H9 (cell line): ENCODE results near the gene ROR1. TPM values are rescaled to one million over a fixed set of nuclear protein-coding genes. Genes with fewer than 3 reads are reported as not detected.

Experiments used
- DNase-seq: peaks from one replicate; pipeline ENCODE4 v3.0.0-alpha.2; 2017
- H2AFZ ChIP-seq: one replicate; pipeline ENCODE4 v1.6.1; 2013; ENCODE audit warnings: mild to moderate bottlenecking, low read length, control low read depth, moderate library complexity
- H2AK5ac ChIP-seq: 2 replicates; pipeline ENCODE4 v1.6.1; 2013; ENCODE audit warnings: low read length, control low read depth, mixed read lengths; ENCODE audit not compliant: insufficient read length
- H2BK120ac ChIP-seq: one replicate; pipeline ENCODE4 v1.6.1; 2013; ENCODE audit warnings: low read depth, mild to moderate bottlenecking, low read length, control low read depth, inconsistent platforms; ENCODE audit not compliant: poor library complexity, severe bottlenecking
- H2BK12ac ChIP-seq: 2 replicates; pipeline ENCODE4 v1.6.1; 2013; ENCODE audit warnings: low read length, control low read depth, mixed read lengths, low read depth; ENCODE audit not compliant: insufficient read length
- H2BK15ac ChIP-seq: 2 replicates; pipeline ENCODE4 v1.6.1; 2013; ENCODE audit warnings: low read depth, low read length, control low read depth
- H2BK20ac ChIP-seq: one replicate; pipeline ENCODE4 v1.6.1; 2013; ENCODE audit warnings: low read depth, mild to moderate bottlenecking, low read length, control low read depth, inconsistent platforms; ENCODE audit not compliant: poor library complexity, severe bottlenecking
- H2BK5ac ChIP-seq: 2 replicates; pipeline ENCODE4 v1.6.1; 2013; ENCODE audit warnings: low read length, control low read depth, mixed read lengths; ENCODE audit not compliant: insufficient read length
- H3K14ac ChIP-seq: 2 replicates; pipeline ENCODE4 v1.6.1; 2013; ENCODE audit warnings: low read length, control low read depth; ENCODE audit not compliant: insufficient read depth
- H3K18ac ChIP-seq: 2 replicates; pipeline ENCODE4 v1.6.1; 2013; ENCODE audit warnings: low read depth, mild to moderate bottlenecking, mixed read lengths, low read length, control low read depth; ENCODE audit not compliant: insufficient read length
- H3K23ac ChIP-seq: 2 replicates; pipeline ENCODE4 v1.6.1; 2013; ENCODE audit warnings: low read length, control low read depth, mixed read lengths, low read depth; ENCODE audit not compliant: insufficient read length
- H3K23me2 ChIP-seq: 2 replicates; pipeline ENCODE4 v1.6.1; 2013; ENCODE audit warnings: low read depth, mild to moderate bottlenecking, mixed read lengths, low read length, control low read depth; ENCODE audit not compliant: insufficient read length, poor library complexity, severe bottlenecking
- H3K27ac ChIP-seq: 2 replicates; pipeline ENCODE4 v1.5.1; 2013; ENCODE audit warnings: low read length, control low read depth, mixed read lengths, low read depth; ENCODE audit not compliant: insufficient read length
- H3K27me3 ChIP-seq: 2 replicates; pipeline ENCODE4 v1.6.1; 2013; ENCODE audit warnings: low read length, control low read depth, inconsistent platforms; ENCODE audit not compliant: insufficient read depth
- H3K4ac ChIP-seq: 2 replicates; pipeline ENCODE4 v1.6.1; 2013; ENCODE audit warnings: low read depth, mild to moderate bottlenecking, control low read depth, inconsistent platforms, low read length, moderate library complexity
- H3K4me1 ChIP-seq: 2 replicates; pipeline ENCODE4 v1.6.1; 2013; ENCODE audit warnings: low read length, control low read depth, inconsistent platforms; ENCODE audit not compliant: insufficient read depth
- H3K4me2 ChIP-seq: 2 replicates; pipeline ENCODE4 v1.6.1; 2013; ENCODE audit warnings: low read length, control low read depth, mixed read lengths; ENCODE audit not compliant: insufficient read length, insufficient read depth
- H3K56ac ChIP-seq: 2 replicates; pipeline ENCODE4 v1.6.1; 2013; ENCODE audit warnings: low read depth, mild to moderate bottlenecking, mixed read lengths, low read length, control low read depth; ENCODE audit not compliant: insufficient read length
- H3K79me1 ChIP-seq: 2 replicates; pipeline ENCODE4 v1.6.1; 2013; ENCODE audit warnings: low read depth, mild to moderate bottlenecking, moderate library complexity, low read length, control low read depth, inconsistent platforms; ENCODE audit not compliant: insufficient read depth, poor library complexity, severe bottlenecking
- H3K79me2 ChIP-seq: 2 replicates; pipeline ENCODE4 v1.6.1; 2013; ENCODE audit warnings: low read length, control low read depth, inconsistent platforms; ENCODE audit not compliant: insufficient read depth
- H3K9ac ChIP-seq: 2 replicates; pipeline ENCODE4 v1.6.1; 2013; ENCODE audit warnings: low read length, control low read depth, mixed read lengths; ENCODE audit not compliant: insufficient read length; ENCODE audit errors: extremely low read depth
- H3K9me3 ChIP-seq: one replicate; pipeline ENCODE4 v1.6.1; 2013; ENCODE audit warnings: low read depth, low read length, inconsistent platforms; ENCODE audit not compliant: control insufficient read depth
- H3T11ph ChIP-seq: one replicate; pipeline ENCODE4 v1.6.1; 2013; ENCODE audit warnings: mild to moderate bottlenecking, low read length, control low read depth, inconsistent platforms
- H4K20me1 ChIP-seq: one replicate; pipeline ENCODE4 v1.6.1; 2013; ENCODE audit not compliant: control insufficient read depth, insufficient read length, insufficient read depth
- H4K5ac ChIP-seq: 2 replicates; pipeline ENCODE4 v1.6.1; 2013; ENCODE audit warnings: low read depth, mild to moderate bottlenecking, mixed read lengths, low read length, control low read depth; ENCODE audit not compliant: insufficient read length
- H4K8ac ChIP-seq: replicated peaks from 2 replicates; pipeline ENCODE4 v1.6.1; 2013; ENCODE audit warnings: low read length, control low read depth, mixed read lengths, low read depth; ENCODE audit not compliant: insufficient read length
- H4K91ac ChIP-seq: 2 replicates; pipeline ENCODE4 v1.6.1; 2013; ENCODE audit warnings: low read depth, mild to moderate bottlenecking, moderate library complexity, mixed read lengths, low read length, control low read depth; ENCODE audit not compliant: insufficient read length
- H3K27ac Mint-ChIP-seq, 3 experiments: 2 replicates in 2 of 3; 3 replicates in 1 of 3; pipeline ENCODE4 v1.8.0; 2020 to 2021; ENCODE audit warnings: mixed read lengths in 3 of 3, mild to moderate bottlenecking in 1 of 3, moderate library complexity in 1 of 3
- H3K27me3 Mint-ChIP-seq: 2 replicates; pipeline ENCODE4 v1.8.0; 2021; ENCODE audit warnings: low read depth, mild to moderate bottlenecking, moderate library complexity, mixed read lengths
- H3K36me3 Mint-ChIP-seq, 3 experiments: 2 replicates in 2 of 3; 3 replicates in 1 of 3; pipeline ENCODE4 v1.8.0; 2020 to 2021; ENCODE audit warnings: low read depth in 3 of 3, mixed read lengths in 3 of 3; ENCODE audit not compliant: insufficient read depth in 1 of 3
- H3K4me1 Mint-ChIP-seq, 2 experiments: 2 replicates each; pipeline ENCODE4 v1.8.0; 2020; ENCODE audit warnings: mixed read lengths in 2 of 2
- H3K4me3 Mint-ChIP-seq, 2 experiments: 2 replicates in 1 of 2; 3 replicates in 1 of 2; pipeline ENCODE4 v1.8.0; 2020 to 2021; ENCODE audit warnings: mild to moderate bottlenecking in 2 of 2, mixed read lengths in 2 of 2, moderate library complexity in 1 of 2
- H3K9me3 Mint-ChIP-seq, 2 experiments: 2 replicates in 1 of 2; 3 replicates in 1 of 2; pipeline ENCODE4 v1.8.0; 2020; ENCODE audit warnings: mild to moderate bottlenecking in 2 of 2, mixed read lengths in 2 of 2, moderate library complexity in 1 of 2
- WGBS: extraction: QIAGEN DNeasy Blood & Tissue Kit; methylation state at CpG from one replicate; pipeline ENCODE4 v1.1.7; 2013; ENCODE audit warnings: missing lambda C conversion rate, low lambda C conversion rate, mixed read lengths; ENCODE audit not compliant: insufficient read length; ENCODE audit errors: extremely low coverage; 5-methylcytosine and 5-hydroxymethylcytosine counted together
- total RNA-seq: library from RNA; stranded (reverse); gene quantifications from 2 replicates; pipeline ENCODE4 v1.2.1, GENCODE V29; 2021
- TF ChIP-seq, protein P1 (sequence below): fragments of 200-600 bp; sonication (generic); conservative IDR thresholded peaks from 3 replicates; pipeline ENCODE4 v1.8.0; 2021; ENCODE audit warnings: antibody characterized with exemption, mild to moderate bottlenecking

The ROR1 gene
- total RNA-seq, 1 experiment from 2014 or later: 75.9 TPM

DNA sequence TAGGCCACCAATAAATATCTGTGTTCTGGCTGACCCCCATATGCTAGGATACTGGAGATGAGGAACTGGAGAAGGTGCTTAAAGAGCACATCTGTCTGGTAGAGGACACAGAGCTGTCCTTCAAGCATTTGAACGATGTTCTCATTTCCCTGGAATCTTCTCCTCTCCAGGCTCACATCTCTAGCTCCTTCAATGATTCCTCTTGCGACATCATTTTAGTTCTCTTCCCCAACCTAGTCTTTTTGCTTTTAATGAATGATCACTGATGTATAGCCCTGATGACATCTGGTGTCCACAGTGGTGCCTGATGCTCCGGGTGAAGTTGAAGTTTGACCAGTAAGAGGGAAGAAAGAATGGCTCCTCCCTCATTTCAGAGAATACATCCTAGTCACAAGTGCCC is 348.8 kb downstream of the ROR1 start:
- no peak overlapping the region for H3K9ac ChIP-seq
- H4K5ac ChIP-seq: no peak overlapping the region
- H3K9me3 Mint-ChIP-seq: no peaks in the 10 kb centered on the region
- H4K91ac ChIP-seq: no peak overlapping the region
- H3K56ac ChIP-seq: no peak overlapping the region
- H3K27ac Mint-ChIP-seq: peak overlapping the region in 1 of 3 experiments; percentile 32; a peak in 1 of 7 replicates
- no peak overlapping the region for H3T11ph ChIP-seq
- no peak overlapping the region for H2BK120ac ChIP-seq
- no peak overlapping the region for H2BK20ac ChIP-seq
- H4K20me1 ChIP-seq: no peaks in the 10 kb centered on the region
- H3K79me1 ChIP-seq: no peaks in the 10 kb centered on the region
- no peak overlapping the region for H2AK5ac ChIP-seq
- no peaks in the 10 kb centered on the region for H3K23me2 ChIP-seq
- no CpG with 5 or more reads among the region's 3 CpGs for WGBS
- no peak overlapping the region for H3K4me3 Mint-ChIP-seq
- no peaks in the 10 kb centered on the region for H3K4me1 ChIP-seq
- no peak overlapping the region for H2BK12ac ChIP-seq
- H3K27me3 Mint-ChIP-seq: no peaks in the 10 kb centered on the region
- H3K36me3 Mint-ChIP-seq: no peaks in the 10 kb centered on the region; a peak in 1 of 7 replicates
- no peak overlapping the region for H3K4ac ChIP-seq
- H3K9me3 ChIP-seq: no peaks in the 10 kb centered on the region
- H3K79me2 ChIP-seq: no peaks in the 10 kb centered on the region
- H3K27ac ChIP-seq: no peak overlapping the region
- H3K4me1 Mint-ChIP-seq: no peaks in the 10 kb centered on the region; a peak in 1 of 4 replicates
- H3K27me3 ChIP-seq: no peaks in the 10 kb centered on the region
- no peak overlapping the region for H3K14ac ChIP-seq
- H3K23ac ChIP-seq: no peak overlapping the region
- DNase-seq: no peak
- no peak overlapping the region for H2BK5ac ChIP-seq
- H4K8ac ChIP-seq: no peak overlapping the region
- no peak overlapping the region for H2BK15ac ChIP-seq
- TF ChIP-seq, protein P1, sequence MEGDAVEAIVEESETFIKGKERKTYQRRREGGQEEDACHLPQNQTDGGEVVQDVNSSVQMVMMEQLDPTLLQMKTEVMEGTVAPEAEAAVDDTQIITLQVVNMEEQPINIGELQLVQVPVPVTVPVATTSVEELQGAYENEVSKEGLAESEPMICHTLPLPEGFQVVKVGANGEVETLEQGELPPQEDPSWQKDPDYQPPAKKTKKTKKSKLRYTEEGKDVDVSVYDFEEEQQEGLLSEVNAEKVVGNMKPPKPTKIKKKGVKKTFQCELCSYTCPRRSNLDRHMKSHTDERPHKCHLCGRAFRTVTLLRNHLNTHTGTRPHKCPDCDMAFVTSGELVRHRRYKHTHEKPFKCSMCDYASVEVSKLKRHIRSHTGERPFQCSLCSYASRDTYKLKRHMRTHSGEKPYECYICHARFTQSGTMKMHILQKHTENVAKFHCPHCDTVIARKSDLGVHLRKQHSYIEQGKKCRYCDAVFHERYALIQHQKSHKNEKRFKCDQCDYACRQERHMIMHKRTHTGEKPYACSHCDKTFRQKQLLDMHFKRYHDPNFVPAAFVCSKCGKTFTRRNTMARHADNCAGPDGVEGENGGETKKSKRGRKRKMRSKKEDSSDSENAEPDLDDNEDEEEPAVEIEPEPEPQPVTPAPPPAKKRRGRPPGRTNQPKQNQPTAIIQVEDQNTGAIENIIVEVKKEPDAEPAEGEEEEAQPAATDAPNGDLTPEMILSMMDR: no peak
- no peak overlapping the region for H3K18ac ChIP-seq
- H3K4me2 ChIP-seq: no peak overlapping the region
- no peak overlapping the region for H2AFZ ChIP-seq
